RWPE2 (cell line): ENCODE results near the gene PARVG.

ENCODE experiments used
- ATAC-seq: fragments of 200-7000 bp; cut with Tn5 transposase; 3 replicates; pipeline ENCODE4 v1.9.1; 2021; ENCODE audit warnings: low read depth
- DNase-seq: peaks from one replicate; pipeline ENCODE4 v3.0.0-alpha.2; 2020; ENCODE audit warnings: low spot score
- H3K27ac ChIP-seq: fragments of 450-650 bp; 2 replicates; pipeline ENCODE4 v1.5.1; 2017; ENCODE audit warnings: mild to moderate bottlenecking; ENCODE audit not compliant: poor library complexity, severe bottlenecking
- H3K27me3 ChIP-seq: fragments of 250-450 bp; sonication (Bioruptor Pico); 2 replicates; pipeline ENCODE4 v1.5.1; 2021; ENCODE audit warnings: mild to moderate bottlenecking, moderate library complexity; ENCODE audit not compliant: insufficient read depth, poor library complexity, severe bottlenecking
- H3K36me3 ChIP-seq: fragments of 250-450 bp; sonication (Bioruptor Pico); 2 replicates; pipeline ENCODE4 v1.5.1; 2020; ENCODE audit warnings: low read depth, mild to moderate bottlenecking, moderate library complexity
- H3K4me1 ChIP-seq: fragments of 250-450 bp; sonication (Bioruptor Pico); 2 replicates; pipeline ENCODE4 v1.5.1; 2021; ENCODE audit warnings: mild to moderate bottlenecking, moderate library complexity; ENCODE audit not compliant: insufficient read depth, poor library complexity, severe bottlenecking
- H3K4me3 ChIP-seq: fragments of 250-450 bp; sonication (Bioruptor Pico); 2 replicates; pipeline ENCODE4 v1.5.1; 2021; ENCODE audit warnings: mild to moderate bottlenecking, moderate library complexity; ENCODE audit not compliant: severe bottlenecking
- H3K9me3 ChIP-seq: fragments of 250-450 bp; sonication (Bioruptor Pico); 2 replicates; pipeline ENCODE4 v1.5.1; 2021; ENCODE audit warnings: mild to moderate bottlenecking, moderate library complexity; ENCODE audit not compliant: severe bottlenecking
- CTCF ChIP-seq: fragments of 450-650 bp; IDR thresholded peaks from one replicate; pipeline ENCODE4 v1.5.1; 2017; ENCODE audit warnings: mild to moderate bottlenecking, moderate library complexity; ENCODE audit not compliant: poor library complexity, severe bottlenecking

Gene PARVG

GRCh38 chr22:44158816-44159215, 21.9 kb upstream of the PARVG start:
- TF ChIP-seq CTCF, result no peak
- no peak for DNase-seq
- Histone ChIP-seq H3K27ac (no peak overlapping the region), H3K4me1 (no peaks in the 10 kb centered on the region), H3K36me3 (no peaks in the 10 kb centered on the region), H3K9me3 (no peaks in the 10 kb centered on the region), H3K4me3 (no peak overlapping the region), H3K27me3 (no peaks in the 10 kb centered on the region)
- no peak for ATAC-seq

GRCh38 chr22:44159221-44159620, 21.5 kb upstream of the PARVG start:
- Histone ChIP-seq H3K4me3 (no peak overlapping the region), H3K27me3 (no peaks in the 10 kb centered on the region), H3K9me3 (no peaks in the 10 kb centered on the region), H3K36me3 (no peaks in the 10 kb centered on the region), H3K27ac (no peak overlapping the region), H3K4me1 (no peaks in the 10 kb centered on the region)
- TF ChIP-seq CTCF, result no peak
- DNase-seq, result no peak
- ATAC-seq, result no peak

GRCh38 chr22:44159811-44160210, 20.9 kb upstream of the PARVG start:
- TF ChIP-seq CTCF, result no peak
- ATAC-seq, result no peak
- Histone ChIP-seq H3K27me3 (no peaks in the 10 kb centered on the region), H3K4me3 (no peak overlapping the region), H3K4me1 (no peaks in the 10 kb centered on the region), H3K36me3 (no peaks in the 10 kb centered on the region), H3K27ac (no peak overlapping the region), H3K9me3 (no peaks in the 10 kb centered on the region)
- DNase-seq, result no peak

- Histone ChIP-seq H3K27ac (no peak overlapping the region), H3K4me1 (no peaks in the 10 kb centered on the region), H3K27me3 (no peaks in the 10 kb centered on the region), H3K36me3 (no peaks in the 10 kb centered on the region), H3K4me3 (no peak overlapping the region), H3K9me3 (no peaks in the 10 kb centered on the region)
- TF ChIP-seq CTCF, result no peak
- ATAC-seq (no peak), DNase-seq (no peak)
Measured at GRCh38 chr22:44160421-44160820, 20.3 kb upstream of the PARVG start.

DNA sequence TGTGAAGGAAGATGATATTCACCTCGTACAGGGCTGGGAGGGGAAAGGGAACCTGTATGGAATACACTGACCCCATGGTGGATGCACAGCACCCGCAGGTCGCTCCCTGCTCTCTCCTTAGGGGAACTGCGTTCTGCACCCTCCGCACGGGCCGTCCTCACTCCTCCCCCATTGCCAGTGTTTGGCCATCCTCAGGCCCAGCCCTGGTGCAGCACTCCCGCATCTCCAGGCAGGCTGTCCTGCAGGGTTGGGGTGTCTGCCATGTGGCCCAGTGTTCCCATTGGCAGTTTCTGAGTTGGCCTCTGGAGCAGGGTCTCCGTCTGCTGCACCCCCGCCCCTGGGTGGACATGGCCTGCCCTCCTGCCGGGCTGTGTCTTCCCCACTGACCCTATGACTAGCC, 19.1 kb upstream of the PARVG start:
- Histone ChIP-seq H3K9me3 (no peaks in the 10 kb centered on the region), H3K4me3 (no peak overlapping the region), H3K27me3 (no peaks in the 10 kb centered on the region), H3K27ac (no peak overlapping the region), H3K4me1 (no peaks in the 10 kb centered on the region), H3K36me3 (no peaks in the 10 kb centered on the region)
- DNase-seq, result no peak
- no peak for TF ChIP-seq CTCF
- no peak for ATAC-seq
